NK-92 (cell line): Measurements from ENCODE around the gene ECI1.
"Not testable (repeated sequence)": the region's sequence is repeated elsewhere in the genome, so short reads cannot be mapped to it uniquely, and the experiment has no call there.

ENCODE experiments used
- DNase-seq: peaks from one replicate; lab custom pipeline; 2025; ENCODE audit not compliant: unreplicated experiment; lab: John Stamatoyannopoulos, UW

Gene ECI1

DNA sequence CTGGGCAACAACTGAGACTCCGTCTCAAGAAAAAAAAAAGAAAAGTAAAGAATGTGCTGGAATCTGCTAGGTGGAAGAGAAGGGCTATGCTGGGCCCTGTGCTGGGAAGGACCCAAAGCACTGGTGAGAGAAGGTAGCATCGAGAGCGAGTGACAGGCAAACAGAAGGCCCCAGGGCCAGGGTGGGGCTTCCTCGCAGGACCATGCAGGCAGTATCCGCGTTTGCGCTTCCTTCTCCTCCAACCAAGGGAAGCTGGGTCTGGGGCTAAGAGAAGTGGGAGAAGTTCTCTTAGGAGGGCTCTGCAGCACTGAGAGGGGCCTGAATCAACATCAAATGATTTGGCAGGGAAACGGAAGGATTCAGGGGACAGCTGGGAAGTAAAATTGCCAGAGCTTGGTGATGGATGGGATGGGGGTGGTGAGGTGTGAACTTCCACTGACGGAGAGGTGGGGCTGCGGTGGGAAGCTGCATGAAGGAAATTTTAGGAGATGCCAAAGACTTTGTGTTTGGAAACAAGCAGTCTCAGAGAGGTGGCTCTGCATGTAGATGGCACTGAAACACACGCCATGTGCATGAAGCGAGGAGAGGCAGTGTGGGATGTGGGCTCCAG, 5.2 kb upstream of the ECI1 start:
- no peak for DNase-seq

DNA sequence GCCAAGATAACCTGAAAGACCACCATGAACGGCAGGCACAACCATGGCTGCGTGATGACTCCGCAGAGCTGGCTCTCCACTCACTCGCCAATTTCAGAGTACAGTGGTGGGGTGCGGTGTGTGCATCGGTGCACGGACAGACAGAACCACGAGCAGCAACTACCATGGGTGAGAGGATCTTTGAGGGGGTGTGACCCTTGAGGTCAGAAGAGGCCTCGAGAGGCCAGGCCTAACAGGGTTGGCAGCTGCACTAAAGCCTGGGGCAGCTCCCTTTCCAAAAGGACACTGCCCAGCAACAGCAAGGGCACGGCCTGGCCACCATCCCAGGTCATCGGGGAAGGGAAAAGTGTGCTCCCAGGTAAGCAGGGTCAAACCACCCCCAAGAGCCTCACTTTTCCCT, 1.9 kb upstream of the ECI1 start:
- no peak for DNase-seq

GRCh38 chr16:2252806-2253148, 1.4 kb upstream of the ECI1 start:
- DNase-seq, result no peak

- DNase-seq, result no peak
Observed at GRCh38 chr16:2250652-2251295, 613 bp downstream of the ECI1 start.

GRCh38 chr16:2246301-2246885, 5.0 kb downstream of the ECI1 start:
- DNase-seq, result no peak

GRCh38 chr16:2244926-2245795, 6.2 kb downstream of the ECI1 start:
- no peak for DNase-seq

GRCh38 chr16:2244301-2244700, 7.1 kb downstream of the ECI1 start:
- DNase-seq, result no peak

DNA sequence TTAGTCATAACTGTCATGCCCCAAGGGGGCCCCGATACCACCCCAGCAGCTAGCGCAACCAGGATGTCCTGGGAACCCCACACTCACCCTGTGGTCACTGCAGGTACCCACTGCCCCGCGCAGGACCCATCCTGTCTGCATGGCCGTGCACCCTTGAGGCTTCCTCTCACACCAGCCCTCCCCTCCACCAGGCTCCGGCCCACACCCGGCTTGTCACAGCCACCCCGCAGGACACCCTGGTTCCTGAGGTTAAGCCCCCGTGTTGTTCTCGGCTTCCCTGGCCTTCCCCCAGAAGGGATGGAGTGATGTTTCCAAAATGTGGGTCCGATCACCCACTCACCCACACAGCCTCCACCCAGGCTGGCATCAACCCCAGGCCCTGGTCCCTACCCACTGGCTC, 7.6 kb downstream of the ECI1 start:
- DNase-seq, result no peak

DNA sequence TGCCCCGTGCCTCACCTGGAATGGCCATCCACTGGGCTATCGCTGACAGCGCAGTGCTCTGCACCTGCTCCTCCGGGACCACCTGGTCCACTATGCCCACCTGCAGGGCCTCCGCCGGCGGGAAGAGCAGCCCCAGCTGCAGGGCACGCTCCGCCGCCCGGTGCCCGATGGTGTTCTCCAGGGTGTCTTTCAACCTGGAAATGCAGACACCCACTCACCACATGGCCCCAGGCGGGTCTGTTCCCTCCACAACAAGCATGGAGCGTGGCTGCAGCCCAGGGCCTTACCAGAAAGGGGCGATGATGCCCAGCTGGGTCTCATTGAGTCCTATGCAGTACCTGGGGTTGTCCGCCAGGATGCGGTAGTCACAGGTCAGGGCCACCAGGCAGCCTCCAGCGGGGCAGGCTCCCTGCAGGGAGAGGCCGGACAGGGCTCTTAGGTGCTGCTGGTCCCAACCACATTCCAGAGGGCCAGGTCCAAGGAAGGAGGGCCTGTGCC, 8.3 kb downstream of the ECI1 start:
- DNase-seq, result no peak

DNA sequence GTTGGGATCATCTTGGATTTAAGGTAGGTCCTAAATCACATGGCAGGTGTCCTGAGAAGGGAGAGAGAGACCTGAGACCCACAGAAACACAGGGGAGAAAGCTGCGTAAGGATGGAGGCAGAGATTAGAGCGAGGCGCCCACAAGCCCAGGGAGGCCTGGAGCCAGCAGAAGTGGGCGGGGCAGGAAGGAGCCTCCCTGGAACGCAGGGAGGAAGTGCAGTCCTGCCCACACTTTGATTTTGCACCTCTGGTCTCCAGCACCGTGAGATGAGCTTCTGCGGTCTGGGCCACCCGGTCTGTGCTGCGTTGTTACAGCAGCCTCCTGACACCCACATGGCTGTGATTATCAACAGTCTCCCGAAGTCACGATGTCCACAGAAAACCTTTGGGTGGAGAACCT, 8.8 kb downstream of the ECI1 start:
- no peak for DNase-seq

- not testable (repeated sequence) for DNase-seq
Observed at GRCh38 chr16:2240331-2240730, 11.1 kb downstream of the ECI1 start.

- DNase-seq, result no peak
Observed at GRCh38 chr16:2238838-2239675, 12.3 kb downstream of the ECI1 start.

- DNase-seq, result no peak
Observed at GRCh38 chr16:2238150-2238837, 13.1 kb downstream of the ECI1 start.

DNA sequence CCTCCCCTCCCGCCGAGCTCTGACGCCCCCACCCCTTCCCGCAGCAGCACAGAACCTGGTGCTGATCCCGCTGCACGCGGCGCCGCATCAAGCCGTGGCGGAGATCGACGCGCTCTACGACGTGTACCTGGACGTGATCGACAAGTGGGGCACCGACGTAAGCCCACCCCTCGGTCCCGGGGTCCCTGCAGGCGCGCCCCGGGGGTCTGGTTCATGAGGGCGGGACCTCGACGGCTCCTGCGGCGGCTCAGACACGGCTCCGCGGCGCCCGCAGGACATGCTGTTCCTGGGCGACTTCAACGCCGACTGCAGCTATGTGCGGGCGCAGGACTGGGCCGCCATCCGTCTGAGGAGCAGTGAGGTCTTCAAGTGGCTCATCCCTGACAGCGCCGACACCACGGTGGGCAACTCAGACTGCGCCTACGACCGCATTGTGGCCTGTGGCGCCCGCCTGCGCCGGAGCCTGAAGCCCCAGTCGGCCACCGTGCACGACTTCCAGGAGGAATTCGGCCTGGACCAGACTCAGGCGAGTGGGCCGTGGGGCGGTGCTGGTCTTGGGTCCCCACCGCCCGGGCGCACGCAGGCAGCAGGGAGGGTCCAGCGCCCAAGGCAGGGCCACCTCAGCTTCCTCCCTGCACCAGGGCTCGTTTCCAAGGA, 13.8 kb downstream of the ECI1 start:
- DNase-seq, result no peak

DNA sequence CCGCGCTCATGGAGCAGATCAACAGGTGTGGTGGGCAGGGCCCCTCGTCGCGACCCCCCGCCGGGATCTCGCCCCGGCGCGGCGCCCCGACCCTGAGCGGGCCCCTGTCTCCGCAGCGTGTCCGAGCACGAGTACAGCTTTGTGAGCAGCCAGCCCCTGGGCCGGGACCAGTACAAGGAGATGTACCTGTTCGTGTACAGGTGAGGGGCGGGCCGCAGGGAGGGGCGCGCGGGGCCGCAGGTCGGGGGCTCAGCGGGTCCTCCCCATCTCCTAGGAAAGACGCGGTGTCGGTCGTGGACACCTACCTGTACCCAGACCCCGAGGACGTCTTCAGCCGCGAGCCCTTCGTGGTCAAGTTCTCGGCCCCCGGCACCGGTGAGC, 14.3 kb downstream of the ECI1 start:
- no peak for DNase-seq

DNA sequence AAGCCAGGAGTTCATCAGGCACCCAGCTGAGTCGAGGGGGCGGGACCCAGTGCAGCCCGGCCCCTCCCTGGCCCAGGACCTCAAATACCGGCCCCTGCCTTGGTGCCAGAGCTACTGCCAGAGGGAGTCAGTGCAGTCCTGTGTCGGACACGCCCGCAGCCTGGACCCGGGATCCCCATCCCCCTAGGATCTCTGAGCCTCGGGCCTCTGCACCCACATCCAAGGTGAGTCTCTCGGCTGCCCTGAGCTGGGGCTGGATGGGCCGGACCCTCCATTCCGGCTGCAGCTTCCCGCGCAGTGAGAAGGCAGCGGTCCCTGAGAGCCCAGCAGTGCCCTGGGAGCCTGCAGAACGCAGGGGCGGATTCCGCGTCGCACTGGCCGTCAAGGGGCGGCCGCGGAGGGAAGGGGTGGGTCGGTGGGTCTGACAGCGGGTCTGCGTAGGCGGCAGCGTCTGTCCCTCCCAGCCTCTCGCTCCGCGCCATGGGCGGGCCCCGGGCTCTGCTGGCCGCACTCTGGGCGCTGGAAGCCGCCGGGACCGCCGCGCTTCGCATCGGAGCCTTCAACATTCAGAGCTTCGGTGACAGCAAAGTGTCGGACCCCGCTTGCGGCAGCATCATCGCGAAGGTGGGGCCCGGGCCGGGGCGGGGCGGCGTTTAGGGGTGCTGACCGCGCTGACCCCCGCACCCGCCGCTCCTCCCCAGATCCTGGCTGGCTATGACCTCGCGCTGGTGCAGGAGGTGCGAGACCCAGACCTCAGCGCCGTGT, 14.9 kb downstream of the ECI1 start, which contains the start of gene DNASE1L2:
Gene DNASE1L2, plus strand, starts transcription at position 108 of the 765 bp plus-strand sequence. Its CDS starts 373 bp downstream, at position 481.
- no peak for DNase-seq

DNA sequence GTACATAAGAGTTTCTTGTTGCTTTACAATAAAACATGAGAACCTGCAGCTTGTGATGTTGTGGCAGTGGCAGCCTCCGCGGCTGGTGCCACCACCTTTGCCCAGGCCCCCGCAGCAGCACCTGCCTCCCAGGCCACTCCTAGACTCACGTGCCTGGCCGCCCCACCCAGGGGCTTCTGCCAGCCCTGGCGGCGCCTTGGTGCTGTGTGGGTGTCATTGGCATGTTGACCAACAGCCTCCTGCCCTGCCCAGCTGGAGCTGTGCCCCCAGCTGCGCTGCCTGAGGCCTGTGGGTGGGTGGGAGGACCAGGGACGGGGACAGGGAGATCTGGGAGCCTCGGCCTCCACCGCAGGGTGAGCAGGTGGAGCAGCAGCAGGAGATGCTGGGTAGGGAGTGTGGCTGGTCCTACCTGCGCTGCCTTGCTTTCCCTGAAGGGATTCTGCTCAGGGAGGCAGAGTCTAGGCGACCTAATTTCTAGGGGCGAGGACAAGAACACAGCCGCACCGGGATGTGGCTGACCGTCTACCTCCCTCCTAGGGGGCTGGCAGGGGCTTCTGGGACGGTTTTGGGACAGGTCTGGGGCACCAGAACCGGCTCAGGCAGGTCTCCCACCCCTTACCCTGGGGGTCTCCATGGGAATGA, 15.6 kb downstream of the ECI1 start:
- no peak for DNase-seq

- no peak for DNase-seq
Observed at GRCh38 chr16:2235234-2235651, 16.1 kb downstream of the ECI1 start.
